COLO668 (cell line): ENCODE measurements around the gene FAM151A.

ENCODE experiments used
- DNase-seq: peaks from one replicate; lab custom pipeline; 2025; ENCODE audit not compliant: unreplicated experiment; lab: John Stamatoyannopoulos, UW

The FAM151A gene

DNA sequence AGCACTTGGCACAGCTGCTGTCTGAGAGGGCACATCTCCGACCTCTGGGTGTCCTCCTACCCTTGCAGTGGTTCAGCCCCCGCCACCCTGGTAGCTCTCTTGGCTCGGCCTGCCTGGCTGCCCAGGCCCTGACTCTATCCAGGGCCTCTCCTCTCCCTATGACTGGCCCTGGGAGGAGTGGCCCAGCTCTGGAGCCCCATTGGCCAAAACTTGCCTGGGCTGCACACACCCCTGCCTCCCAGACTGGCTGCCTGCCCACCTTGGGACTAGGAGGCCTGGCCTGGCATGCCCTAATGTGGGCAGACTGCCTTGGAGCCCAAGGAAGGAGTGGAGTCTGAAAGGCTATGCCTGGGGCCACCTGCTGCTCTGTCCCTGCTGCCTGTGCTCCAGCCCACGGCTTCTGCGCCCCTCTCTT lies 41.7 kb downstream of the FAM151A start:
- no peak for DNase-seq

DNA sequence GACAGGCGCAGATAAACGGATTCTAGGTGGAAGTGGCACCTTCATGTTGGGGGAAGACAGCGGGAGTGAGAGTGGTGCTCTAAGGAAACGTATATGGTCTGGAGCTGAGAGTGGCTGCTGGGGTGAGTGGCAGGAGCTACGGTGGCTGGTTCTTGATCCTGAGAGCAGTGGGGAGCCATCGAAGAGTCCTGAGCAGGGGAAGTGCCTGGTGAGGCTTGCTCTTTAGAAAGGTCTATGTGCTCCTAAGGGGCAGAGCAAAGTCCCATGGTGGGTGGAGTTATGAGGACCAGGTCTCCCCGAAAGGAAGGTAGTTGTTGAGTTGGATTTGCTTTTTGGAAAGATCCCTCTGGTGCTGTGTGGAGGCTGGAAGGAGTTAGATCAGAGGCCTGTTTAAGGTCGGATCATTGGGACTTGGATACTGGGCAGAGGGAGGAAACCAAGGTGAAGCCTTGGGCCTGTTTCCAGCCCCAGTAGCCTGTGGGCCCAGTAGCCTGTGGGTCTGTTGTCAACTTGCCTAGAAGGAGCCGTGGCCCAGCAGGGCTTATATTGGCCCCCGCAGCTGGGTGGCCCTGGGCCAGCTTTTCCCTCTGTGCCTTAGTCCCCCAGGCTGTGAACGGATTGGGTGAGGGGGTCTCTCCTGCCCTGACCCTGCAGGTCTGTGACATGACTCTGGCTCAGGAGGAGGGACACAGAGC lies 42.3 kb downstream of the FAM151A start:
- no peak for DNase-seq

DNA sequence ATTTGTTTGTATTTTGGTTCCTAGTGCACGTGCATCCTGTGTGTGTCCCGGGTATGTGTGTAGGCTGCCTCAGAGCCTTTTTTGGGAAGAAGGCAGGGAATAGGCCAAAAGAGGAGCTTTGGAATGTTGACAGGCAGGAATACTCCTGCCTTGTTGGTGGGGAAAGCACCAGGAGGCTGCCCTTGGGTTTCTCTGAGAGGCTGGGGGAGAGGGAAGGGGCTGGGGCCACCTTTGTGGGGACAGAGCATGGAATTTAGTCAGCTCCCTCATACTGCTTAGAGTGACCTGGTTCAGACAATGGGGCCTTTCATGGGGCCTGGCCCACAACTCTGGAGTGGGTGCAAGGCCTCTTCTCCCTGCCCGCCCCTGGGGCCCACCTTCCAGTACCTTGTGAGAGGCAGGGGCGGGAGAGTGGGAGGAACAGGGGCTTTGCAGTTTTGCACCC lies 44.0 kb downstream of the FAM151A start:
- no peak for DNase-seq

DNA sequence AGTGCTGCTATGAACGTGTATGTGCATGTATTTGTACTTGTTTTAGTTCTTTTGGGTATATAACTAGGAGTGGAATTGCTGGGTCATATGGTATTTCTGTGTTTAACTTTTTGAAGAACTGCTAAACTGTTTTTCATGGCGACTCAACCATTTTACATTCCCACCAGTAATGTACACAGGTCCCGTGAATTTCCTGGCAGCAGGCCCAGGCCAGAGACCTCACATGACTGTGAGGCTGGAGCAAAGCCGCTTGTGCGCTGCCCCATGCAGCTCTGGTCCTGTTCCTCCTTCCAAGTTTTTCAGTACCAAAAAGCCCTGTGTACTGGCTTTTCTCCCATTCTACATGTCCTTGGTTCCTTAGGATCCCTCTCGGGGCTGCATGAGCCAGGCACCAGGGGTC lies 45.7 kb downstream of the FAM151A start:
- peak; percentile 75 for DNase-seq

DNA sequence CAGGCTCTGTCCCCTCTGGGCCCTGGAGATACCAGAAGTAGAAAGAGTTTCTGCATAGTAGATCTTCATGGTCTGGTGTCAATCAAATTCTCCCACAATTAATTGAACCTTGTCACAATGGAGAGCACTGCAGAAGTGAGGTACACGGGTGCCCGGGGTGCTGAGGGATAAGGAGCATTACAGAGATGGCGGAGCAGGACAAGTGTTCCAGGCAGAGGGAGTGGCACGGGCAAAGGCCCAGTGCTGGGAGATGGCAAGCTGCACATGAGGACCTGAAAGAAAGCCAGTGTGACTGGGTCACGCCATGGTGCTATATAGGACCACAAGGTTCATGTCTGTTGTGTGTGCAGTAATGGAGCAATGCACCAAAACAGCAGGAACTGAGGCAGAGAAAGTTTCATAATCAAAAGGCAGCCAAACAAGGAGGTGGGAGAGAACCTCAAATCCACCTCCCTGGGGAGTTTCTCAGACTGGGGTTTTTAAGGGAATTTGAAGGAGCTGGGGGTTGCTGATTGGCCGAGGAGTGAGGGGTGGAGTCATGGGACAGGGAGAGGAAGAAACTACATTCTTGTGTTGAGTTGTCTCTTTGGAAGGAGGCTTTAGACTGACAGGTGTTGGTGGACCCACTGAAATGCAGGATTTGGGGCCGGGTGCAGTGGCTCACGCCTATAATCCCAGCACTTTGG lies 47.6 kb downstream of the FAM151A start:
- no peak for DNase-seq

DNA sequence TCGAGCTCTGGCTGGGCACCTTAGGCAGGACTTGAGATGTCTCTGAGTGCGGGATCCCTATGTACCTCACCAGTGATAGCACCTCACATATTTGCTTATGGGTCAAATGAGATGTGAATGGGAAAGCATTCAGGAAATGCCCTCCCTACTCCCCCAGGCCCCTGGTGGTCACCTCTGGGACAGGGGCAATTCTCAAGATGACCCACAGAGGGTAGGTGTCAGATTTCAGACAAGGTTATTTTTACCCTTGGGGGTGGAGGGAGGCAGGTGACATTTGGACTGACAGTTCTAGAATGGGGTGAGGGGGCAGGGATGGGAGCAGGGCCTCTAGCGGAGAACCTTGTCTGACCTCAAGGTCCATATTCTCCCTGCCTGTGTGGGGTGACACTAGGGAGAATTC lies 48.2 kb downstream of the FAM151A start:
- no peak for DNase-seq

DNA sequence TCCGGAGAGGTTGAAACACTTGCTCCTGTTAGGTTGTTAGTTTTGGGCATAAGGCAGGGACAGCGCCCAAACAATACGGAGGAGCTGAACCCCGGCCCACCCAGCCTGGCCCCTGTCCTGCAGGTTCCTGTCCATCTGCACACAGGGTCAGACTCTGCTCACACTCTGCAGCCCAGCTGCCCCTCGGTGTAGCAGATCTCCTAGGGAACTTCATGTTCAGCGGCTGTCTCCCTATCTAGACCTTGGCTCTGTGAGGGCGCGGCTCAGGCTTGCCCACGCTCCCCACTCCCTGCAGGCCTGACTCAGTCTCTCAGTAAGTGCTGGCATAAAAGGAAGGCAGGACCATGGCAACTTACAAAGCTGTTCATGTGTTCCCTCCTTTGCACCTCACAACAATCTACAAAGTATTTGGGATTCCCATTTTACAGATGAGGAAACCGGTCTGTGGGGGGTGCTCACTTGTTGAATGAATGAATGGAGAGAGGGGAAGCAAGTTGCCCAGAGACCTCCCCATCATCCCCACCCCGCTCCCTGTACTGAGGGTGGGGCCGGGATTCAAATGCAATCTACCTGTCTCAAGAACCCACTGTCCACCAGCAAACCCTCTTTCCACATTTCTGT lies 49.1 kb downstream of the FAM151A start:
- no peak for DNase-seq

DNA sequence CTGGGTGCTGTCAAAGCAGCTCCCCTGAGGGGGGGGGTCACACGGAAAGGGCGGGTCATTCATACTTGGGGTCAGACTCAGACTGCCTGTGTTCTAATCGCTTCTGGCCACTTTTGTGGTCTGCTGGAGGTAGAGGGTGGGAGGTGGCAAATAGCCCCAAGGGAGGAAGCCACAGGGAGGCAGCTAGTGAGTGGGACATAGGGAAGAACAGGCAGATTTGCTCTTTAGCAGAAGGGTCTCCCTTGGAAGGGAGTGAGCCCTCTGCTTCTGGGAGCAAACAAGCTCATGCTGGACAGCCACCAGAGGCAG lies 50.8 kb downstream of the FAM151A start:
- DNase-seq: no peak

DNA sequence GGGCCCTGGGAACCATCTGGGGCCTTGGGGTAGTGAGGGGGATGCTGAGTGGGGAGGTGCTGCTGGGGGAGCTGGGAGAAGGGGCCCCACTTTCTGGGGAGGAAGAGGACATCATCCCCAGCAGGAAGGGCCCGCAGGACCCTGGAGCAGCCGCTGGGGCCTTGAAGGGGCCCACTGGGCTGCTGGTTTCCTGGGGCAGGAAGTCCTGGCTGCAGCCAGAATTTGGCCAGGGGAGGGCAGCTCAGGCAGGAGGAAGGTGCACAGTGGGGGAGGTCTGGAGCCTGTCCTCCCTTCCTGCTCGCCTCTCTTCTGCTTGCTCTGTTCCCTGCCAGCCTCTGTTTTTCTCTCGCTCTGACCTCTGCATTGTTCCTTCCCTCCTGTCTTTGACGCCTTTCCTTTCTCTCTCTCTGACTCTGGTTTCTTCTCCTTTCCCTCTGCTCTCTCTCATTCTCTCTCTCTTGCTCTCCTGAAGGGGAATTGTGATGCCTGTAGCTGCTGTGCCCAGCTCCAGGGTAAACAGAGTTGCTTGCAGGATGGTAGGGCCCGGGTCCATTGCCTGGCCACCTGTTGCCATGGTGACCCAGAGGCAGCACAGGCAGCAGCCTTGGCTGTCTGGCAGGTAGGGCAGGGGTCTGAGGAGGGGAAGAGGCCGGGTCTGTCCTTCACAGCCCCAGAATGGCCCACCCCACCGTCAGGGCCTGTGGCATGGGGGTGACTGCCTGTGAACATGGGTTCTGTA lies 51.4 kb downstream of the FAM151A start:
- no peak for DNase-seq

DNA sequence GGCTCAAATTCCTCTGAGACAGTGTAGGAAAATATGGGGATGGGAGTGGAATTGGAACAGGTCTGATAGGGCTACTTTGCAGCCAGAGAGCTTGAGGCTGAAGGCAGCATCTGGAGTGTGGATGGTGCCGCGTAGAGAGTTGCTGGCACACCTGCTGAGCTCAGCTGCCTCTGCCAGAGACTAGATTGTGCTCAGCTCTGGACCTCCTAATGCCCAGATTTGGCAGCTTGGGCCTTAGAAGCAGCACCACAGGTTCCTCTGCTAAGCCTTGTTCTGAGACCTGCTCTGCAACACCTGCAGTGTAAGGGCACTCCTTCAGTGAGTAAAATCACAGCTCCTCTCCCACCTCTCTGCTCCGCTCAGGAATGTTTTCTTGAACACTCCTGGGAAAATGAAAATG lies 52.0 kb downstream of the FAM151A start:
- DNase-seq: peak; percentile 39

DNA sequence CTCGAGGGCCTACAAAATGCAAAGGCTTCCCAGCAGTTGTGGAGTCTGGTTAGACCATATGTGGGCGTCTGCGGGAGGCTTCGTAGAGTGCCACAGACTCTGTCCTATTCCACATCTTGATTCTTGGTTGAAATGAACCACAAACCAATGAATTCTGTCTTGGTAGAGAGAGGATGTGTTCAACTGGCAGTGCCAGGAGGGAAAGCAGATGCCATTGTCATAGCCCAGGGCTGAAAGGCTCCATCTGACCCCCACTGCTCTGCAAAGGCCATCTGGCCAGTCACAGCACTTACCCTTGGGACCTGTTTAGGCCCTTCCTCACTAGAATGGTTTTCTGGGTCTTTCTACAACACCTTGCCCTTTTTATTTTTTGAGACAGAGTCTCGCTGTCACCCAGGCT lies 53.2 kb downstream of the FAM151A start:
- no peak for DNase-seq

DNA sequence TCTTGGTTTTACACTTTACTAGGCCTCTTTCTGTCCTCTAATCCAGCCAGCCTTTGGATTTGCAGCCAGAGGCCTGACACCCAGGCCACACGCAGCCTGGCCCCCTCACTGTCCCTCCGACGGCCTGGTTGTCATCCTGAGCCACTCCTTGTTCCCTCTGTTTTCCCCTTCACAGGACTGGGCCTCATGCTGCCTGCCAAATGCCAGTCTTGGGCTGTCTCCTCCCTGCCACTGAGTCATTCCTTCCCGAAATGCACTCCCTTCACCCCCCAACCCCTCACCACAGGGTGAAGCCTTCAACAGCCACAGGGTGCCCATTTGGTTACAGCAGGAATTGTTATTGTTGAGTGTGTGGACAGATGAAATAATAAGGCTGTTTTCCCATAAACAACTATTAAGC lies 54.0 kb downstream of the FAM151A start:
- no peak for DNase-seq

DNA sequence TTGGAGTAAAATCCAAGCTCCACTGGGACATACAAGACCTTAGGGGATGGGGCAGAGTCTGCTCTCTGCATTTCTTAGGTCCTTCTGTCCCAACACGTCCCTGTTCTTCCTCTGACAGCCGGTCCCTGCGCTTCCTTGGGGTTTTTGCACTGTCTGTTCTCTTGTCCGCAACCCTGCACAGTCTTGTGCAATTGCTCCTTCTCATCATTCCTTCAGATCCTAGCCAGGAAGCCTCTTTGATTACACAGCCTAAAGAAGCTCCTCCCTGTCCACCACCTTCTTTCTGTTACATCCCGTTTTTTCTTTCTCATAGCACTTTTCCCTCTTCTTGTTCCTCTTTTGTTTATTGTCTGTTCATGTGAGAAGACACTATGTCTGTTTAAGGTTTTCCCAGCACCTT lies 55.4 kb downstream of the FAM151A start:
- DNase-seq: no peak

DNA sequence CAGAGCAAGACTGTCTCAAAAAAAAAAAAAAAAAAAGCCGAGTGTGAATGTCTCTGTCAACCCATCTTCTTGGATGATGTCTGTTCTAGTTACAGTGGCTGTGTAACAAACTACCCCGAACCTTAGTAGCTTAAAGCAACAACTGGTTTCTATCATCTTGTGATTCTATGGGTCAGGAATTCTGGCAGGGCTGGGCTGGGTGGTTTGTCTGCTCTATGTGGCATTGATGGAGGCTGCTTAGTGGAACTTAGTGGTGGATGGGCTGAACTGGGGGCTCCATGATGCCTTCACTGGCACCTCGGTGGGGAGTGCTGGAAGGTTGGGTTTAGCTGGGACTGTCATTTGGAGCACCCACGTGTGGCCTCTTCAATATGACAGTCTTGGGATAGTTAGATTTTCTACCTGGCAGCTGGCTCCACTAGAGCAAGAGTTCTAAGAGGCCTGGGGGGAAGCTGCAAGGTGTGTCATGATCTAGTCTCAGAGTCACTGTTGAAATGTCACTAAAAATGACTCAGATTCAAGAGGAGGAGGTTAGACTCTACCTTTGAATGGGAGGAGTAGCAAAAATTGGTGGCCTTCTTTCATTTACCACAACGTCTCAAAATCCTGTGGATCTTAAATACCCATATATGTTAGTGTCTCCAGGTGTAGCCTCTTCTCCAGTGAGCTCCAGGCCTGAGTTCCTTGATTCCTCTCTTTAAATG lies 56.7 kb downstream of the FAM151A start:
- DNase-seq: no peak

DNA sequence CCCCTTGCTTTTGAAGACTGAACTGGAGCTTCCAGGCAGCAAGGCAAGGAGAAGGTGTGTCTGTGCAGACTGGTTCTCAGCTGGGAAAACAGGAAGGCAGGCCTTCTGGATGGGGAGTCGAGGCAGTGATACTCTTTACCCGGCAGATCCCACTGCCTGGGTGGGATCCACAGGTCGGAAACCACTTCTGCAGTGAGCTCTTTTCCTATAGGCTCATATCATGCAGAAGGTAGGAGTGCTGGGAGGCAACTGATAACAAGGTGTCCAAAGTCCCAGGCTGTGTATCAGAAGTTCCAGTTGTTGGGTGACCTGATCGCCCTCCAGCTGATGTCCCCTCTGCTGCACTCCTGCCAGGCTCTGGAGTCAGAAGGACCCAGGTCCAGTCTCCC lies 58.2 kb downstream of the FAM151A start:
- DNase-seq: no peak

DNA sequence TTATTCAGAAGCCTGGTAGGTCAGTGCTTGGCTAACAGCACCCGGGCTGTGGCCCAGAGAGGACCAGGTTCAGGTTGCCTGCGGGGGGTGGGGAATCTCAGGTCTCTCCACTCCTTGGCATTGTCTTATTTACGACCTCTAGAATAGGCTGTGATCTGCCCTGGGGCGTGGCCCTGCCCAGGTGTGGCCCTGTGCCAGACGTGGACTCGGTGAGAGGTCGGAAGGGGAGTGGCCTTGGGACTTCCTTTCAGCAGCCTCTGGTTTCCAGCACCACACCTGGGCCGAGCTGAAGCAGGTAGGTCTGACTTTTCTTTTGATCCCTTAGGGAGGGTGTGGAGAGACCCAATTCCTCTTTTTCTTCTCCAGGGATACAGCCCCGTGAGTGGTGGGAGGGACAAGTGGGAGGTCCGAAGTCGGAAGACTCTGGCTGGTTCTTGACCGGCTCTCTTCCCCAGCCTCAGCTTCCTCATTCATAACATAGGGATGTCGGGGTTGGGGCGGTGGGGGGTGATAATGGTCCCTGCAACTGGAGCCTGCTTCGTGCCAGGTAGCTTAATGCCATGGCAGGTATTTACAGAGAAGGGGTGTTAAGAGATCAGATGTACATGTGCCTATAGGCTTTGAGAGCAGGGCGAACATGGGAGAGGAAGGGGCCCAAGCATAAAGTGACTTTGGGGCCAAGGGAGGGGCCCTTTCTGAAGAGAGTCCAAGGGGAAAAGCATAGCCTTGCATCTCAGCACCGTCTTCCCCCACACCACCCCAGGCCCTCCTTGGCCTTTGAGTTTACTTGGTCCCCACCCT lies 58.8 kb downstream of the FAM151A start:
- peak; percentile 98 for DNase-seq

DNA sequence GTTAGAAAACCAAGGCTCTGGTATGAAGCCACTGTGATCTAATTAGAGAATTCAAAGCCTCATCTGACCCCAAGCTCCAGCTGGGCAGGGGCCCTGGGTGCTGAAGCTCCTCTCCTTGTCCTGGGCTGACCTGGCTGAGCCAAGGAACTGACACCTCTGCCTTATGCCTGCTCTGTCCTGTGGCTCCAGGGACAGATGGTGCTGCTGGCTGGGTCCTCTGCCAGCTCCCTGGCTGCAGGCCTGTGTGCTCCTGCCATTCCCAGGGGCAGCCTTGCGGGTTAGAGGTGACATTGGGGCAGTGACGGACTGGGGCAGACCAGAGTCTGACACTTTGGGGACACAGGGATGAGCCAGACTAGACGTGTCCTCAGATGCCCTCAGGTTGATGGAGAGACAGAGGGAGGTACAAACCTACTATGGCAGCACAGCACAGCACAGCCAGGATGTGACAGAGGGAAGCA lies 63.5 kb downstream of the FAM151A start:
- no peak for DNase-seq
